Measurements from ENCODE around the gene ROCK2.

- no peak for TF ChIP-seq CTCF (conservative IDR thresholded peaks at IDR 0.05; ENCODE audit: low read depth, low read length)
- TF ChIP-seq EZH2 (IDR thresholded peaks at IDR 0.05; ENCODE audit: borderline replicate concordance, low read depth, low read length, poor library complexity, severe bottlenecking): no peak
Measured at GRCh38 chr2:11332596-11332995, 11.8 kb downstream of the ROCK2 start.

Data from A673 (cell line).